Measurements from ENCODE around the gene BNC2. TPM values are rescaled to one million over a fixed set of nuclear protein-coding genes. Genes with fewer than 3 reads are reported as not detected.

The BNC2 gene
- total RNA-seq, 1 donor from 2014 or later = 38.0 TPM

GRCh38 chr9:16625811-16626210 lies 244.7 kb downstream of the BNC2 start:
- DNase-seq (ENCODE audit: low read depth) (peak; percentile 70), FAIRE-seq (no peak)
- no peak overlapping the region for H2AFZ ChIP-seq (ENCODE audit: low read depth, low read length)
- peak overlapping the region; percentile 43 for H3K4me3 Mint-ChIP-seq (ENCODE audit: unreplicated experiment)
- no peak overlapping the region for H3K9ac ChIP-seq (ENCODE audit: low read length)
- H3K9me3 Mint-ChIP-seq (ENCODE audit: unreplicated experiment) = no peaks in the 10 kb centered on the region
- no peaks in the 10 kb centered on the region for H3K27me3 Mint-ChIP-seq (ENCODE audit: low read depth, unreplicated experiment)
- peaks cover 40% of the 10 kb centered on the region for H3K4me1 ChIP-seq (ENCODE audit: insufficient read depth, low read length)
- no peaks in the 10 kb centered on the region for H3K27me3 ChIP-seq (ENCODE audit: insufficient read depth, low read length)
- peak overlapping the region; percentile 36 for H3K4me3 ChIP-seq (ENCODE audit: insufficient read depth, low read depth, low read length)
- TF ChIP-seq EZH2 (IDR thresholded peaks at IDR 0.05; ENCODE audit: insufficient read depth, low read length) (no peak), CTCF (IDR thresholded peaks at IDR 0.05; ENCODE audit: insufficient read depth, low read depth, low read length) (no peak)
- H3K27ac Mint-ChIP-seq (ENCODE audit: unreplicated experiment) = peak overlapping the region; percentile 96
- no peaks in the 10 kb centered on the region for H3K9me3 ChIP-seq (ENCODE audit: insufficient read depth, low read depth, low read length)
- no peaks in the 10 kb centered on the region for H4K20me1 ChIP-seq (ENCODE audit: insufficient read depth, low read length)
- H3K4me1 Mint-ChIP-seq (ENCODE audit: low read depth, unreplicated experiment) = peaks cover 75% of the 10 kb centered on the region
- no peaks in the 10 kb centered on the region for H3K36me3 ChIP-seq (ENCODE audit: insufficient read depth, low read length)
- H3K36me3 Mint-ChIP-seq (ENCODE audit: low read depth, unreplicated experiment) = peaks cover 2% of the 10 kb centered on the region
- peaks cover 14% of the 10 kb centered on the region for H3K79me2 ChIP-seq (ENCODE audit: insufficient read depth, low read length)
- peak overlapping the region; percentile 9 for H3K27ac ChIP-seq (ENCODE audit: low read depth, low read length)
- peak overlapping the region; percentile 79 for H3K4me2 ChIP-seq (ENCODE audit: low read length)

DNA sequence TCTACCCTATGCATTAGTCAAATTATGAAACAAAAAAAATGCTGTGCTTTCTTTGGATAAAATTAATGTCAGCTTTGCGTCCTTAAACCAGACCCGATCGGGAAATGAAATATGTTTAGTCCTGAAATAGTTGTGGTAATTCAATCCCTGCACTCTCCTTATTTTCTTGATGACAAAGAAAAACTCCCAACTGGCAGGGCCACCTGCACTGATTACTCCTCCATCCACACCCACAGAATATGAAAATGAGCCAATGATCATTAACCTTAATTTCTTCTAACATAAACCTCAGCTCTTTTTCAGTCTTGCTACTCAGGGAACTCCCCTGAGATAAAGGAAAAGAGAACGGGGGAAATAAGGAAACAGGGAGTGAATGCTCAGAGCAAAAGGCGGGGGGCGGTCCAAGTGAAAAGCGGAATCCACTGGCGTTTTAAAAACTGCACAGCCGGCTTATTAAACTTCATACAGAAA lies 245.3 kb downstream of the BNC2 start:
- FAIRE-seq = no peak

More for the DNA sequence above, 245.3 kb downstream of the BNC2 start:
- Histone ChIP-seq H3K4me2 (ENCODE audit: low read length) (peak overlapping the region; percentile 79), H3K36me3 (ENCODE audit: insufficient read depth, low read length) (no peaks in the 10 kb centered on the region), H3K9ac (ENCODE audit: low read length) (no peak overlapping the region), H3K4me3 (ENCODE audit: insufficient read depth, low read depth, low read length) (no peak overlapping the region), H3K79me2 (ENCODE audit: insufficient read depth, low read length) (peaks cover 14% of the 10 kb centered on the region), H2AFZ (ENCODE audit: low read depth, low read length) (no peak overlapping the region), H3K27me3 (ENCODE audit: insufficient read depth, low read length) (no peaks in the 10 kb centered on the region), H3K27ac (ENCODE audit: low read depth, low read length) (peak overlapping the region; percentile 9), H3K4me1 (ENCODE audit: insufficient read depth, low read length) (peaks cover 40% of the 10 kb centered on the region), H3K9me3 (ENCODE audit: insufficient read depth, low read depth, low read length) (no peaks in the 10 kb centered on the region), H4K20me1 (ENCODE audit: insufficient read depth, low read length) (no peaks in the 10 kb centered on the region)
- DNase-seq (ENCODE audit: low read depth) = no peak
- Mint-ChIP-seq H3K4me3 (ENCODE audit: unreplicated experiment) (no peak overlapping the region), H3K27me3 (ENCODE audit: low read depth, unreplicated experiment) (no peaks in the 10 kb centered on the region), H3K27ac (ENCODE audit: unreplicated experiment) (peak overlapping the region; percentile 96), H3K9me3 (ENCODE audit: unreplicated experiment) (no peaks in the 10 kb centered on the region), H3K4me1 (ENCODE audit: low read depth, unreplicated experiment) (peaks cover 77% of the 10 kb centered on the region), H3K36me3 (ENCODE audit: low read depth, unreplicated experiment) (peaks cover 2% of the 10 kb centered on the region)
- no peak for TF ChIP-seq EZH2 (IDR thresholded peaks at IDR 0.05; ENCODE audit: insufficient read depth, low read length)
- no peak for TF ChIP-seq CTCF (IDR thresholded peaks at IDR 0.05; ENCODE audit: insufficient read depth, low read depth, low read length)

Data from astrocyte (in vitro differentiated cells and primary cell).